ENCODE data around the gene FRYL. TPM values are rescaled to one million over a fixed set of nuclear protein-coding genes. Genes with fewer than 3 reads are reported as not detected.

Gene FRYL
- total RNA-seq, 1 experiment from 2014 or later = 43.1 TPM

DNA sequence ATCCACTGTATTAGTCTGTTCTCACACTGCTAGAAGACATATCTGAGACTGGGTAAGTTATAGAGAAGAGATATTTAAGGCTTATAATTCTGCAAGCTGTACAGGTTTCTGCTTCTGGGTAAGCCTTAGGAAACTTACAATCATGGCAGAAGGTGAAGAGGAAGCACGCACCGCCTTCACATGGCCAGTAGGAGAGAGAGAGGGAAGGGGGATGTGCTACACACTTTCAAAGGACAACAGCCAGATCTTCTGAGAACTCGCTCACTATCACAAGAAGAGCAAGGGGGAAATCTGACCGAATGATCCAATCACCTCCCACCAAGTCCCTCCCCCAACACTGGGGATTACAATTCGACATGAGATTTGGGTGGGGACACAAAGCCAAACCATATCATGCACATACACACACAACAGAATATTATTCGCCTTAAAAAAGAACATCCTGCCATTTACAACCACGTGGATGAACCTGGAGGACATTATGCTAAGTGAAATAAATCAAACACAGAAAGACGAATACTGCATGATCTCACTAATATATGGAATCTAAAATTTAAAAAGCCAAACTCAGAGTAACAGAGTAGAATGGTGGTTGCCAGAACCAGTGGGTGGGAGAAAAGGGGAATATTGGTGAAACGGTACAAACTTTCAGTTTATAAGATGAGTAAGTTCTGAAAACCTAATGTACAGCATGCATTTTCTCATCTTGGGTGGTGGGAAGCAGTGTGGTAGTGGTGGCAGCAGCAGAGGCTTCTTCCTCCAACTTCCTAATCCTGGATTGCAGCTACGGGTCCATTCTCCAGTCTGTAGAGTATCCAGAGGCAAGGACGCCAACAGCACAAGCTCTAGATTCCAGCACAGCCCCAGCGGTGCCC, 12.8 kb downstream of the FRYL start:
- Histone ChIP-seq H3K27me3 (replicated peaks; ENCODE audit: insufficient read depth, low read depth, low read length, poor library complexity) (no peaks in the 10 kb centered on the region), H3K4me1 (ENCODE audit: insufficient read depth, low read length, poor library complexity, severe bottlenecking) (no peaks in the 10 kb centered on the region), H3K27ac (ENCODE audit: low read depth, low read length, poor library complexity, severe bottlenecking) (no peak overlapping the region), H3K4me3 (ENCODE audit: low read depth, low read length, poor library complexity, severe bottlenecking) (no peak overlapping the region), H3K9me3 (ENCODE audit: low read depth, low read length, poor library complexity, severe bottlenecking) (no peaks in the 10 kb centered on the region), H3K36me3 (ENCODE audit: insufficient read depth, low read length, poor library complexity, severe bottlenecking) (no peaks in the 10 kb centered on the region)
- no TSS peak for BruUV-seq (replicated peaks)
- TF ChIP-seq CTCF (conservative IDR thresholded peaks at IDR 0.05; ENCODE audit: low read depth, low read length) (no peak), EZH2 (IDR thresholded peaks at IDR 0.05; ENCODE audit: borderline replicate concordance, low read depth, low read length, poor library complexity, severe bottlenecking) (no peak)
- intact Hi-C loops (cut with micrococcal nuclease; ENCODE audit: unreplicated experiment) = no loop called here
- DNase-seq (ENCODE audit: low spot score) = no peak
- ChIA-PET POLR2A (ENCODE audit: low non-redundant PET) (no interaction called here), CTCF (no interaction called here)

GRCh38 chr4:48766131-48766792, 13.8 kb downstream of the FRYL start:
- H3K36me3 ChIP-seq (ENCODE audit: insufficient read depth, low read length, poor library complexity, severe bottlenecking) = no peaks in the 10 kb centered on the region
- POLR2A ChIA-PET (ENCODE audit: low non-redundant PET) = no interaction called here
- TF ChIP-seq CTCF (conservative IDR thresholded peaks at IDR 0.05; ENCODE audit: low read depth, low read length) (no peak), EZH2 (IDR thresholded peaks at IDR 0.05; ENCODE audit: borderline replicate concordance, low read depth, low read length, poor library complexity, severe bottlenecking) (no peak)
- no peak for DNase-seq (ENCODE audit: low spot score)
- no peaks in the 10 kb centered on the region for H3K27me3 ChIP-seq (replicated peaks; ENCODE audit: insufficient read depth, low read depth, low read length, poor library complexity)
- H3K27ac ChIP-seq (ENCODE audit: low read depth, low read length, poor library complexity, severe bottlenecking) = no peak overlapping the region
- no peak overlapping the region for H3K4me3 ChIP-seq (ENCODE audit: low read depth, low read length, poor library complexity, severe bottlenecking)
- H3K4me1 ChIP-seq (ENCODE audit: insufficient read depth, low read length, poor library complexity, severe bottlenecking) = no peaks in the 10 kb centered on the region
- no peaks in the 10 kb centered on the region for H3K9me3 ChIP-seq (ENCODE audit: low read depth, low read length, poor library complexity, severe bottlenecking)
- intact Hi-C loops (cut with micrococcal nuclease; ENCODE audit: unreplicated experiment) = no loop called here
- CTCF ChIA-PET = no interaction called here
- no TSS peak for BruUV-seq (replicated peaks)

DNA sequence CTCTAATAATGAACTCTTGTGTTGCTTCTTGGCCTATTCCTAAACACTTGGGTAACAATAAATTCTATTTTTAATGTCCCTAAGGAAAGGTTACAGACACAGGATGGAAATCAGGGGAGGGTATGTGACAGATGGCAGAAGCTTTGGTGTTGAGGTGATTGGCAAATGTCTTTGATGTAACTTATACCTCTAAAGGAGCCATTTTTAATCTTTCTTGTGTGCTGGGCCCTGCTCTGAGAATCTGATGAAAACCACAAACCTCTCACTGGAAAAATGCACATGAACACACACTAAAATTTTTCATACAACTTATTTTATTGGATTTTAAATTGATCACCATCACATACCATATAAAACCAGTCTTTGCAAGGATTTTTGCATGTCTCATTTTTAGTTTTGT, 17.7 kb downstream of the FRYL start:
- Histone ChIP-seq H3K27ac (ENCODE audit: low read depth, low read length, poor library complexity, severe bottlenecking) (no peak overlapping the region), H3K4me1 (ENCODE audit: insufficient read depth, low read length, poor library complexity, severe bottlenecking) (no peaks in the 10 kb centered on the region), H3K27me3 (replicated peaks; ENCODE audit: insufficient read depth, low read depth, low read length, poor library complexity) (no peaks in the 10 kb centered on the region), H3K9me3 (ENCODE audit: low read depth, low read length, poor library complexity, severe bottlenecking) (no peaks in the 10 kb centered on the region), H3K36me3 (ENCODE audit: insufficient read depth, low read length, poor library complexity, severe bottlenecking) (no peaks in the 10 kb centered on the region), H3K4me3 (ENCODE audit: low read depth, low read length, poor library complexity, severe bottlenecking) (no peak overlapping the region)
- no peak for DNase-seq (ENCODE audit: low spot score)
- BruUV-seq (replicated peaks) = no TSS peak
- no peak for TF ChIP-seq EZH2 (IDR thresholded peaks at IDR 0.05; ENCODE audit: borderline replicate concordance, low read depth, low read length, poor library complexity, severe bottlenecking)
- no peak for TF ChIP-seq CTCF (conservative IDR thresholded peaks at IDR 0.05; ENCODE audit: low read depth, low read length)
- intact Hi-C loops (cut with micrococcal nuclease; ENCODE audit: unreplicated experiment) = no loop called here
- ChIA-PET POLR2A (ENCODE audit: low non-redundant PET) (no interaction called here), CTCF (no interaction called here)

Data from A673 (cell line).